HS-5 (cell line): ENCODE results near the gene ZC3H4.
"Not testable (repeated sequence)": the region's sequence is repeated elsewhere in the genome, so short reads cannot be mapped to it uniquely, and the experiment has no call there.

Experiments
- DNase-seq: peaks from one replicate; pipeline ENCODE4 v3.0.0-alpha.2; 2012; ENCODE audit warnings: low read depth

Gene ZC3H4

GRCh38 chr19:47084879-47085439 lies 28.6 kb downstream of the ZC3H4 start:
- DNase-seq = no peak

GRCh38 chr19:47082493-47082892 lies 31.1 kb downstream of the ZC3H4 start:
- DNase-seq = no peak

- DNase-seq = no peak
These were observed 32.5 kb downstream of the ZC3H4 start for GRCh38 chr19:47081095-47081494.

- DNase-seq = not testable (repeated sequence)
These were observed 35.2 kb downstream of the ZC3H4 start for GRCh38 chr19:47078351-47078750.

GRCh38 chr19:47075941-47076340 lies 37.6 kb downstream of the ZC3H4 start:
- no peak for DNase-seq

GRCh38 chr19:47075179-47075810 lies 38.3 kb downstream of the ZC3H4 start:
- no peak for DNase-seq

GRCh38 chr19:47074621-47075020 lies 39.0 kb downstream of the ZC3H4 start:
- DNase-seq = no peak

- DNase-seq = no peak
These were observed 40.0 kb downstream of the ZC3H4 start for GRCh38 chr19:47073574-47073973.

GRCh38 chr19:47072323-47072722 lies 41.3 kb downstream of the ZC3H4 start:
- no peak for DNase-seq

GRCh38 chr19:47071731-47072130 lies 41.8 kb downstream of the ZC3H4 start:
- DNase-seq = no peak

- DNase-seq = no peak
These were observed 42.8 kb downstream of the ZC3H4 start for GRCh38 chr19:47070756-47071155.

GRCh38 chr19:47069795-47070194 lies 43.8 kb downstream of the ZC3H4 start:
- no peak for DNase-seq

GRCh38 chr19:47068876-47069406 lies 44.6 kb downstream of the ZC3H4 start:
- no peak for DNase-seq

GRCh38 chr19:47068246-47068645 lies 45.3 kb downstream of the ZC3H4 start:
- no peak for DNase-seq

- DNase-seq = no peak
These were observed 46.2 kb downstream of the ZC3H4 start for GRCh38 chr19:47067215-47067847.

- DNase-seq = no peak
These were observed 47.0 kb downstream of the ZC3H4 start for GRCh38 chr19:47066376-47067214.

GRCh38 chr19:47065242-47065641 lies 48.3 kb downstream of the ZC3H4 start:
- DNase-seq = no peak

GRCh38 chr19:47063874-47064273 lies 49.7 kb downstream of the ZC3H4 start:
- no peak for DNase-seq

- DNase-seq = no peak
These were observed 55.0 kb downstream of the ZC3H4 start for GRCh38 chr19:47058621-47059022.

- DNase-seq = no peak
These were observed 56.2 kb downstream of the ZC3H4 start for GRCh38 chr19:47057328-47057727.

- DNase-seq = no peak
These were observed 57.2 kb downstream of the ZC3H4 start for GRCh38 chr19:47056411-47056810.

GRCh38 chr19:47050562-47050961 lies 63.0 kb downstream of the ZC3H4 start:
- DNase-seq = not testable (repeated sequence)

GRCh38 chr19:47049307-47049700 lies 64.3 kb downstream of the ZC3H4 start:
- no peak for DNase-seq
